NCI-H2081 (cell line): ENCODE measurements around the gene EIF4A2.
"Not testable (repeated sequence)": the region's sequence is repeated elsewhere in the genome, so short reads cannot be mapped to it uniquely, and the experiment has no call there.

Experiments used
- DNase-seq, 2 experiments: peaks; one replicate each; lab custom pipeline; 2025; lab: John Stamatoyannopoulos, UW

Gene EIF4A2

DNA sequence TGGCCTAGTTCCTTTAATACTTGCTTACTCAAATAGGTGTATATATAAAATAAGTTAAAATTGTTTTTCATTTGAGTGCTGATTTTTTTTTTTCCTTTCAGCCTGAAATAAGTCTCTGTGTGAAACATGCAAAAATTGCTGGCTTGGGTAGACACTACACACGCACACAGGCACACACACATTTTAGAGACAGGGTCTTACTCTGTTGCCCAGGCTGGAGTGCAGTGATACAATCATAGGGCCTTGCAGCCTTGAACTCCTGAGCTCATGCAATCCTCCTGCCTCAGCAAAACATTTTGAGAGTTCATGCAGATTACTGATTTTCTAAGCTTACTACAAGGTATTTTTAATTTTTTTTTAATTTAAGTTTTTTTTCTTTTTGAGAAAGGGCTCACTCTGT lies 35.6 kb downstream of the EIF4A2 start:
- no peak for DNase-seq

DNA sequence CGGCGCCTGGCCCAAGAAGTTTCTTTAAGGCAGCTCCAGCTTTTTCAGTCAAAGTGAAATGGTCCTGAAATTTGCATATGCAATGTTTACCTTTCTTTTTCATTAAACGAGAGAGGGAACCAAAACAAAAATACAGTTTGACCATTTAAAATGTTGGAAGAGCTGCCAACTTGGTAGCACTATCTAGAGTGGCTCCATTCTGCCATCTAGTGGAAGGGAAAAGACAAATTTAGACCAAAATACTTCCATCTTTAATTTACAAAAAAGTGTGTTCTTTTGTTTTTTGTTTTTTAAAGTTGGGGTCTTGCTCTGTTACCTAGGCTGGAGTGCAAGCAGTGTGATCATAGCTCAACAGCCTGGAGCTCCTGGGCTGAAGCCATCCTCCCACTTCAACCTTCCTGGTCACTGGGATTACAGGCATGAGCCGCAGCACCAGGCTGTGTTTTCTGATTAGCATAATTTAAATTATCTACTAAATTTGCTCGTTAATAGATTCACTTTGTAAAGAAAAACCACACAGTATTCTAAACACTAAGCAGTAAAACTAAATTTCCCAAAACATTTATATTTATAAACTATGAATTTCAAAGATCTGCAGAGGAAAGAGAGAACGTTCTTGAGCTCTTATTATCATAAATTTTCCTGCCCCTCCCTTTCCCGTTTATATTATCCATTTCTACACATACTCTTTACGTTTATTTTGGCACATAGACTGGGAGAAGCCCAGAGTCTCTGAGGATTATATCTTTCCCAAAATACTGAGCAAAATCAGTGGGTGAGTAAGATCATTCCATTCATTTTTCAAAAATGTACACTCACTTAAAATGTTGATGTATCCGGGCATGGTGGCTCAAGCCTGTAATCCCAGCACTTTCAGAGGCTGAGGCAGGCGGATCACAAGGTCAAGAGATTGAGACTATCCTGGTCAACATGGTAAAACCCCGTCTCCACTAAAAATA lies 38.3 kb downstream of the EIF4A2 start:
- peak; percentile 60 to 66 for DNase-seq

DNA sequence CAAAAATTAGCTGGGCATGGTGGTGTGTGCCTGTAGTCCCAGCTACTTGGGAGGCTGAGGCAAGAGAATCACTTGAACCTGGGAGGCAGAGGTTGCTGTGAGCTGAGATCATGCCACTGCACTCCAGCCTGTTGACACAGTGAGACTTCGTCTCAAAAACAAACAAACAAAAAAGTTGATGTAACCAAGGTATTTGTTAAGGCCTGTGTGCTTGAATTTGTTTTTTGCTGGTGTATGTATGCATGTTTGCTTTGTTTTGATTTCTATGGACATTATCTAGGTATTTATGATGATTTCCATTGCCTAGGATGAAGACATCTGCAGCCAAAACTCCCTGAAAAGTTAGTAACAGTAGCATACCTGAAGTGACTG lies 39.0 kb downstream of the EIF4A2 start:
- not testable (repeated sequence) for DNase-seq

DNA sequence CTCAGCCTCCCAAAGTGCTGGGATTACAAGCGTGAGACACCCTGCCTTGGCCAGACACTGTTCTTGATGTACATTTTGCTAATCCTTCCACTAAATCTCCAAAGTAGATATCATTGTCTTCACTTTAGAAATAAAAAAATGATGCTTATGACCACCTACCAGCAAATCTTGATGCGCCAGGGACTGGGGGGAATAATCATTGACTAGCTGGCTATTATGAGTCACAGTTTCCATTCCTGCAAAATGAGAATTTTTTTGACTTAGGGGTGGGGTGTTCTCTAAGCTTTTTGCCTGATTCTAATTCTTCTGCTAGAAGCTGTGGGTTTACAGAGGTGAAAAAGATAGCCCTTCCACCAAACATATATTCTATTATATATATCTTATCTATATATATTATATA lies 40.0 kb downstream of the EIF4A2 start:
- DNase-seq = no peak

DNA sequence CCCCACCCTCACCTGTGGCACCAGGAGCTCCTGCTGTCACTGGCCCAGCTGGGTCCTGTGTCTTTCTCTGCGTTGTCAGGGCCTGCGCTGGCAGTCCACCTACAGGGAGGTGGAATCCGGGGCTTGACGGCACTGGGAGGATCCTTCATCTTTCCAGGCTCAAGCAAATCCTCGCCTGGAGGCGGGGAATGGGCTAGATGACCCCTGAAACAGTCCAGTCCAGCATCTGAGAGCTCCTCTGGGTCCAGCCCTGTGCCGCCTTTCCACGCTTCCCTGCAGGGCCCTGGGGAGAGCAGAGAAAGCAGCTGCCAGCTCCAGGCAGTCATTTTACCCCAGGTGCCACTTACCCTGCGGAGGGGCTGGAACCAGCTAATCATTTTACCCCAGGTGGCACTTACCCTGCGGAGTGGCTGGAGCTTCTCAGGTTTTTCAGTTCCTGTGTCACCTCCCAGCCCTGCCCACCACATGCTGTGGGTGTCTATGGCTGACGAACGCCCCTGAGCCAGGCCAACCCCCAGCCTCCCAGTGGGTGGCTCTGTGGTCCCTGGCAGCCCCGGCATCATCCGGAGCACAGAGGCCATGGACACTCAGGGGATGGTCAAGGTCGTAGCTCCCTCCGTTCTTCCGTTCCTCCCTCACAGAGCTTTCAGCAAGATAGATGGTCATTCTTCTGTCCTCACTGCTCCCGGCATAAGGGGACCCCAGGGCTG lies 41.2 kb downstream of the EIF4A2 start:
- DNase-seq = peak; percentile 78 to 93

GRCh38 chr3:186825294-186825821 lies 42.0 kb downstream of the EIF4A2 start:
- no peak for DNase-seq

- no peak for DNase-seq
Observed at GRCh38 chr3:186825872-186826409, 42.6 kb downstream of the EIF4A2 start.

DNA sequence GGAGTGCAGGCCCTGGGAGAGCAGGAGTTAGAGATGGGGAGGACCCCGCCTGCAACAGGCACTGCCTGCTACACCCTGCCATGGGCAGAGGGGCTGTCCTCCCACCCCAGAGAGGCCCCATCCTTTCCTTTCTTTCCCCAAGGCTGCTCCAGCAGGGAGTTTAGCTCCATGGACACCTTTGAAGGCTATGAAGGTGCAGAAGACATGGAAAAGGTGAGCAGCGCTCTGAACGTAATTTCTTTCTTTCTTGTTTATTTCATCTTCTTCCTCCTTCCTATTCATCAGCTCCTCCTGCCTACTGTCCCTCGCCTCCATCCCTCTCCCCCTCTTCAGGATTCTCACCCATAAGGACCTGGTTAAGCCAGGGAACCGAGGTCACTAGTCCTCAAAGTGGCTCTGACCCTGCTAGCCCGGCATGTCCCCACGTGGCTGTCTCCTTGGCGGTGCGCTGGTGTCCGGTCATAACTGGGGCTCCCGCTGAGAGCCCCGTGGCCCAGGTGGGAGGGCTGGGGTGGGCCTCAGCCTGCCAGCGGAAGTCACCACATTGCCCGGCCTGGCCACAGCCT lies 43.1 kb downstream of the EIF4A2 start:
- no peak for DNase-seq

DNA sequence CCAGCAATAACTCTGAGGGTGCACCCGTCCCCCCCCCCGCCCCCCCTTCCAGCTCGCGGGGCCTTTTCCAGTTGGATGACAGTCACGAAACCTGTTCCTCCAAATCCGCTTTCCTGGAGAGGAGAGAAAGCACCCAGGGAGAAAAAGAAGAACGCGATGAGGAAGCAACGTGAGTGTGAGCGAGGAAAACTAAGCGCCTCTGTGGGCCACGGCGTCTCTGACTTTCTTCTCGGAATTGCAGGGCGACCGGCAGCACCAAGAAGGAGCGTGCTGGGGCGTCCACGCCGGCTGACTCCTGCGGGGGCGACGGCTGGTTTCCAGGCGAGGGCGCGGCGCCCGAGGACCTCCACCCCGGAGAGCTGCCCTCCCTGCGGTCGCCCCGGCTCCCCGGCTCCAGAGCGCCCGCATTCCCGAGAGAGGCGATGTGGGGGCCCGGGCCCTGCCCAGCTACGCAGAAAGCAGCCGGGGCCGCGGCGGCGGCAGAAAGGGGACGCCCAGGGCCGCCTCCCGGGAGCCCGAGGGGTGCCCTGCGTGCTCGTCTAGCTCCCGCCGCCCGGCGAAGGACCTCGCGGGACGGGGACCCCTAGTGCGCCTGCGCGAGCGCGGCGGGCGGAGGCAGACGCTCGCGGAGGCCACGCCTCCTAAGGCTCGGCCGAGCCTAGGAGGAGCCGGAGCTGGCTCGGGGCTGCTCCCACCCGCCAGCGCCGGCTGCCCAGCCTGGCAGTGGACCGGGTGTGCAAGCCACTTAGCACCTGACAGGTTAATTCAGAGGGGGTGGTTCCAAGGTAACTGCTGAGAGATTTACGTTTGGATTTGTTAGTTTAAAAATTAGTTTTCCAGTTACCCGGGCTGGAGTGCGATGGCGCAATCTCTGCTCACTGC lies 43.8 kb downstream of the EIF4A2 start:
- DNase-seq = peak; percentile 81 to 91

DNA sequence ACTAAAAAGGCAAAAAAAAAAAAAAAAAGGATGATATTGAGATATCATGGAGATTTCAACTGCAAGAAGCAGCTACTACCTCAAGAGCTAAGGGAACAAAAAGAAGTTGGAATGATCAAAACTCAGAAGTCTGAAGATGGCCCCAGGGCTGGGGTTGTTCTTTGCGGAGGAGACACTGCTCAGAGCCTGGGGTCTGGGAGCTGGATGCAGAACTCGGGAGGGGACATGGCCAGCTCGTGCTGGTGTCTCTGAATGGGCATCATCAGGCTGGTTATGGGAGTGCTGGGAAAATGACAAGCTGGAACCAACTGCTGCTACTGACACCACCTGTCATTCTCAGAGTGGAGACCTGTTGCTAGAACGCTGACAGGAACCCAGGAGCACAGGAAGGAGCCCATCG lies 45.0 kb downstream of the EIF4A2 start:
- no peak for DNase-seq

- DNase-seq = no peak
Observed at GRCh38 chr3:186831798-186832197, 48.4 kb downstream of the EIF4A2 start.

DNA sequence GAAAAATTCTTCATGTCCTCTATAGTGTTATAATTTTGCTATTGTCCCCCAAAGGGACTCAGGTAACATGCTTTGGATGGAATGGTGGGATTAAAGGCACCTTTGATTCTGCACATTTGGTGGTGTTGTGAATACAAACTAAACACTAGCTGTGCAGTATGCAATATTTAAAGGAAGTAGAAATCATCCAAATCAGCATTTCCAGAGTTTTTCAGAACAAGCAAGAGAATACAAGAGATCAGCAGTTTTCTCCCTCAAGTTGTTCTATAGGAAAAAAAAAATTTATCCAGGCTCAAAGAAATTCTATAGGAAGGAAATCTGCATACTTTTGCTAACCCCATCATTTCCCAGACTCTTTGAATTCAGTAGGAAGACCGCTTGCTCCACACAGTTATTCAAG lies 48.9 kb downstream of the EIF4A2 start:
- DNase-seq = no peak
